HEK293 (cell line): Measurements from ENCODE around the gene ETV4.

ENCODE experiments used
- CTCF ChIA-PET: fragments of 350-600 bp; formaldehyde crosslinking; extraction: SDS; loops from one replicate; lab custom pipeline; 2021; ENCODE audit warnings: antibody characterized with exemption; lab: Yijun Ruan, JAX
- POLR2A ChIA-PET: fragments of 300-600 bp; formaldehyde crosslinking; extraction: SDS; loops from one replicate; lab custom pipeline; 2020; ENCODE audit warnings: antibody characterized with exemption, inconsistent platforms; lab: Yijun Ruan, JAX
- H3K27ac ChIP-seq: fragments of 200-500 bp; sonication (Bioruptor generic); 2 replicates; pipeline ENCODE4 v1.5.1; 2014; ENCODE audit warnings: low read depth, low read length, control low read depth, inconsistent platforms; ENCODE audit errors: extremely low read depth
- H3K36me3 ChIP-seq, 2 experiments: fragments of 200-500 bp in 1 of 2; sonication (Bioruptor generic) in 1 of 2; 1 replicate in 1 of 2; 2 replicates in 1 of 2; pipeline ENCODE4 v1.5.1; 2014 to 2017; ENCODE audit warnings: inconsistent platforms in 2 of 2, low read length in 2 of 2; ENCODE audit not compliant: control insufficient read depth in 2 of 2, insufficient read depth in 1 of 2
- H3K4me1 ChIP-seq: fragments of 200-500 bp; sonication (Bioruptor generic); 2 replicates; pipeline ENCODE4 v1.5.1; 2014; ENCODE audit warnings: mild to moderate bottlenecking, low read length, inconsistent platforms; ENCODE audit not compliant: control insufficient read depth, insufficient read depth
- H3K4me3 ChIP-seq: 2 replicates; pipeline ENCODE4 v1.5.1; 2011; ENCODE audit warnings: low read depth, mild to moderate bottlenecking, control low read depth, low read length, moderate library complexity
- H3K9me3 ChIP-seq: fragments of 200-500 bp; sonication (Bioruptor generic); 2 replicates; pipeline ENCODE4 v1.5.1; 2014; ENCODE audit warnings: low read depth, low read length, inconsistent platforms; ENCODE audit not compliant: control insufficient read depth, insufficient read depth
- AEBP2 ChIP-seq: fragments of 450-650 bp; formaldehyde crosslinking; IDR thresholded peaks from 2 replicates; pipeline ENCODE4 v1.5.1; 2016; ENCODE audit warnings: missing biosample characterization, missing genetic modification characterization, borderline replicate concordance
- GFI1B ChIP-seq: fragments of 450-650 bp; formaldehyde crosslinking; IDR thresholded peaks from 2 replicates; pipeline ENCODE4 v1.5.1; 2016; ENCODE audit warnings: missing biosample characterization, missing genetic modification characterization
- KLF17 ChIP-seq: fragments of 450-650 bp; formaldehyde crosslinking; IDR thresholded peaks from 2 replicates; pipeline ENCODE4 v1.5.1; 2016; ENCODE audit warnings: missing biosample characterization, missing genetic modification characterization
- SCRT2 ChIP-seq: fragments of 450-650 bp; formaldehyde crosslinking; IDR thresholded peaks from 2 replicates; pipeline ENCODE4 v1.5.1; 2016; ENCODE audit warnings: missing biosample characterization, missing genetic modification characterization
- ZBTB17 ChIP-seq: fragments of 450-650 bp; formaldehyde crosslinking; IDR thresholded peaks from 2 replicates; pipeline ENCODE4 v1.5.1; 2016; ENCODE audit warnings: missing biosample characterization, missing genetic modification characterization
- ZBTB20 ChIP-seq: fragments of 450-650 bp; formaldehyde crosslinking; IDR thresholded peaks from 2 replicates; pipeline ENCODE4 v1.5.1; 2016; ENCODE audit warnings: missing biosample characterization, missing genetic modification characterization
- ZBTB21 ChIP-seq: fragments of 450-650 bp; formaldehyde crosslinking; IDR thresholded peaks from 2 replicates; pipeline ENCODE4 v1.5.1; 2017; ENCODE audit warnings: missing biosample characterization, missing genetic modification characterization
- ZBTB26 ChIP-seq: fragments of 450-650 bp; formaldehyde crosslinking; optimal IDR thresholded peaks from 2 replicates; pipeline ENCODE3; 2016; ENCODE audit warnings: missing biosample characterization, mild to moderate bottlenecking, missing genetic modification characterization
- ZFP37 ChIP-seq: fragments of 450-650 bp; formaldehyde crosslinking; IDR thresholded peaks from 2 replicates; pipeline ENCODE4 v1.5.1; 2016; ENCODE audit warnings: missing biosample characterization, missing genetic modification characterization
- ZNF157 ChIP-seq: fragments of 450-650 bp; formaldehyde crosslinking; IDR thresholded peaks from 2 replicates; pipeline ENCODE4 v1.5.1; 2016; ENCODE audit warnings: missing biosample characterization, missing genetic modification characterization
- ZNF311 ChIP-seq: fragments of 450-650 bp; formaldehyde crosslinking; IDR thresholded peaks from 2 replicates; pipeline ENCODE4 v1.5.1; 2017; ENCODE audit warnings: missing biosample characterization, missing genetic modification characterization, borderline replicate concordance
- ZNF521 ChIP-seq: fragments of 450-650 bp; formaldehyde crosslinking; IDR thresholded peaks from 2 replicates; pipeline ENCODE4 v1.5.1; 2017; ENCODE audit warnings: missing biosample characterization, mild to moderate bottlenecking, missing genetic modification characterization
- ZNF529 ChIP-seq: fragments of 450-650 bp; formaldehyde crosslinking; IDR thresholded peaks from 2 replicates; pipeline ENCODE4 v1.5.1; 2017; ENCODE audit warnings: missing genetic modification characterization, missing biosample characterization; ENCODE audit not compliant: insufficient replicate concordance
- ZNF580 ChIP-seq: fragments of 450-650 bp; formaldehyde crosslinking; IDR thresholded peaks from 2 replicates; pipeline ENCODE4 v1.5.1; 2016; ENCODE audit warnings: missing biosample characterization, missing genetic modification characterization
- ZSCAN23 ChIP-seq: fragments of 450-650 bp; formaldehyde crosslinking; IDR thresholded peaks from 2 replicates; pipeline ENCODE4 v1.5.1; 2016; ENCODE audit warnings: missing biosample characterization, missing genetic modification characterization
- TF ChIP-seq, protein P1 (sequence below): fragments of 450-650 bp; formaldehyde crosslinking; IDR thresholded peaks from 2 replicates; pipeline ENCODE4 v1.5.1; 2017; ENCODE audit warnings: missing biosample characterization, missing genetic modification characterization
- TF ChIP-seq, protein P2 (sequence below): fragments of 450-650 bp; formaldehyde crosslinking; IDR thresholded peaks from 2 replicates; pipeline ENCODE4 v1.5.1; 2017; ENCODE audit warnings: missing biosample characterization, missing genetic modification characterization
- TF ChIP-seq, protein P3 (sequence below): fragments of 450-650 bp; formaldehyde crosslinking; IDR thresholded peaks from 2 replicates; pipeline ENCODE4 v1.5.1; 2016; ENCODE audit warnings: missing biosample characterization, missing genetic modification characterization

ETV4 gene

GRCh38 chr17:43532581-43532980 lies 13.6 kb downstream of the ETV4 start:
- ChIA-PET CTCF (no interaction called here), POLR2A (no interaction called here)
- H3K27ac ChIP-seq, result no peak overlapping the region
- TF ChIP-seq ZBTB20 (tag by site-specific recombination) (no peak), ZNF529 (no peak), ZNF311 (tag by site-specific recombination) (no peak), ZNF580 (tag by site-specific recombination) (no peak), ZNF521 (tag by site-specific recombination) (no peak), AEBP2 (no peak), KLF17 (no peak), GFI1B (tag by site-specific recombination) (no peak), ZFP37 (no peak), SCRT2 (tag by site-specific recombination) (no peak), ZNF157 (no peak), ZBTB21 (no peak), ZBTB17 (tag by site-specific recombination) (no peak), ZBTB26 (tag by site-specific recombination) (no peak), ZSCAN23 (tag by site-specific recombination) (no peak)
- TF ChIP-seq, protein P1, sequence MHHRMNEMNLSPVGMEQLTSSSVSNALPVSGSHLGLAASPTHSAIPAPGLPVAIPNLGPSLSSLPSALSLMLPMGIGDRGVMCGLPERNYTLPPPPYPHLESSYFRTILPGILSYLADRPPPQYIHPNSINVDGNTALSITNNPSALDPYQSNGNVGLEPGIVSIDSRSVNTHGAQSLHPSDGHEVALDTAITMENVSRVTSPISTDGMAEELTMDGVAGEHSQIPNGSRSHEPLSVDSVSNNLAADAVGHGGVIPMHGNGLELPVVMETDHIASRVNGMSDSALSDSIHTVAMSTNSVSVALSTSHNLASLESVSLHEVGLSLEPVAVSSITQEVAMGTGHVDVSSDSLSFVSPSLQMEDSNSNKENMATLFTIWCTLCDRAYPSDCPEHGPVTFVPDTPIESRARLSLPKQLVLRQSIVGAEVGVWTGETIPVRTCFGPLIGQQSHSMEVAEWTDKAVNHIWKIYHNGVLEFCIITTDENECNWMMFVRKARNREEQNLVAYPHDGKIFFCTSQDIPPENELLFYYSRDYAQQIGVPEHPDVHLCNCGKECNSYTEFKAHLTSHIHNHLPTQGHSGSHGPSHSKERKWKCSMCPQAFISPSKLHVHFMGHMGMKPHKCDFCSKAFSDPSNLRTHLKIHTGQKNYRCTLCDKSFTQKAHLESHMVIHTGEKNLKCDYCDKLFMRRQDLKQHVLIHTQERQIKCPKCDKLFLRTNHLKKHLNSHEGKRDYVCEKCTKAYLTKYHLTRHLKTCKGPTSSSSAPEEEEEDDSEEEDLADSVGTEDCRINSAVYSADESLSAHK, result no peak
- TF ChIP-seq, protein P2, sequence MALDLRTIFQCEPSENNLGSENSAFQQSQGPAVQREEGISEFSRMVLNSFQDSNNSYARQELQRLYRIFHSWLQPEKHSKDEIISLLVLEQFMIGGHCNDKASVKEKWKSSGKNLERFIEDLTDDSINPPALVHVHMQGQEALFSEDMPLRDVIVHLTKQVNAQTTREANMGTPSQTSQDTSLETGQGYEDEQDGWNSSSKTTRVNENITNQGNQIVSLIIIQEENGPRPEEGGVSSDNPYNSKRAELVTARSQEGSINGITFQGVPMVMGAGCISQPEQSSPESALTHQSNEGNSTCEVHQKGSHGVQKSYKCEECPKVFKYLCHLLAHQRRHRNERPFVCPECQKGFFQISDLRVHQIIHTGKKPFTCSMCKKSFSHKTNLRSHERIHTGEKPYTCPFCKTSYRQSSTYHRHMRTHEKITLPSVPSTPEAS (tag by site-specific recombination), result no peak
- TF ChIP-seq, protein P3, sequence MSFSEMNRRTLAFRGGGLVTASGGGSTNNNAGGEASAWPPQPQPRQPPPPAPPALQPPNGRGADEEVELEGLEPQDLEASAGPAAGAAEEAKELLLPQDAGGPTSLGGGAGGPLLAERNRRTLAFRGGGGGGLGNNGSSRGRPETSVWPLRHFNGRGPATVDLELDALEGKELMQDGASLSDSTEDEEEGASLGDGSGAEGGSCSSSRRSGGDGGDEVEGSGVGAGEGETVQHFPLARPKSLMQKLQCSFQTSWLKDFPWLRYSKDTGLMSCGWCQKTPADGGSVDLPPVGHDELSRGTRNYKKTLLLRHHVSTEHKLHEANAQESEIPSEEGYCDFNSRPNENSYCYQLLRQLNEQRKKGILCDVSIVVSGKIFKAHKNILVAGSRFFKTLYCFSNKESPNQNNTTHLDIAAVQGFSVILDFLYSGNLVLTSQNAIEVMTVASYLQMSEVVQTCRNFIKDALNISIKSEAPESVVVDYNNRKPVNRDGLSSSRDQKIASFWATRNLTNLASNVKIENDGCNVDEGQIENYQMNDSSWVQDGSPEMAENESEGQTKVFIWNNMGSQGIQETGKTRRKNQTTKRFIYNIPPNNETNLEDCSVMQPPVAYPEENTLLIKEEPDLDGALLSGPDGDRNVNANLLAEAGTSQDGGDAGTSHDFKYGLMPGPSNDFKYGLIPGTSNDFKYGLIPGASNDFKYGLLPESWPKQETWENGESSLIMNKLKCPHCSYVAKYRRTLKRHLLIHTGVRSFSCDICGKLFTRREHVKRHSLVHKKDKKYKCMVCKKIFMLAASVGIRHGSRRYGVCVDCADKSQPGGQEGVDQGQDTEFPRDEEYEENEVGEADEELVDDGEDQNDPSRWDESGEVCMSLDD, result no peak
- H3K4me3 ChIP-seq, result no peak overlapping the region
- H3K9me3 ChIP-seq, result no peaks in the 10 kb centered on the region
- H3K4me1 ChIP-seq, result peaks cover 28% of the 10 kb centered on the region
- H3K36me3 ChIP-seq, result peaks cover 0 to 4% of the 10 kb centered on the region in 2 experiments; a peak in 1 of 3 replicates
